ENCODE measurements around the gene OR2T8.

Gene OR2T8

DNA sequence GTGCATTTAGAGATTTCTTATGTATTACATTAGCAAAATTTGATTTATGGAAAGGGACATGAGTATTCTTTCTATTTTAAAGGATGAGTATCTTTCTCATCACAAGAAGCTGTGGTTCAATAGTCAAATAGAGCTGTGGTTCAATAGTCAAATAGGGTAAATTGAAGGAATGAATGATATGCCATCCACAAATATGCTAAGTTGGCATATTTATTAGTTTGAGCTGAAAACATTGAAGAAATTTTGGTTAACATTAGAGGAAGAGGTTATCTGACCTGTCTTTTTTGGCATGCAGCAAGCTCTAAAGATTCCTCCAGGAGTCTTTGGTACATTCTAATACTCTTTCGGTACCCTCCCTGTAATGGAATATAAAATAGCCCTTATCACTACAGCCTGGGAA is 33.4 kb downstream of the OR2T8 start:
- no peak for DNase-seq (ENCODE audit: low read depth in 4 of 4, low spot score in 1 of 4)

DNA sequence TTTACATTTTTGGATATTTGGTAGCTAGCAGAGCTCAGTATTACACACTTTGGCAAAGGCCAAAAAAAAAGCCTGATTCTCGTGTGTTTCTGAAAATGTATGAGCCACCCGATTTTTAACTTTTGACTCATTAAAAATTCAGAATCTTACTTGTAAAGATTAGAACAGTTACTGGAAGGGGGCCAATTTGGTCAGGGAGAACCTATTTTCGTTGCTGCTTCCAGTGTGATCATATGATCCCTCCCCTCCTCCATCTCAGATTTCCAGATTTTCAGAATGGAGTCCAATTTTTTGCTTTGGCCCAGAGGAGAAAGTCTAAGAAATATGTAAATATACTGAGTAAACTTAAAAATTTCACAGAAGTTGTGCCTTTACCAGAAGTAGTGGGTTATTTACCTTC is 41.7 kb downstream of the OR2T8 start:
- no peak for DNase-seq (ENCODE audit: low read depth in 4 of 4, low spot score in 1 of 4)

DNA sequence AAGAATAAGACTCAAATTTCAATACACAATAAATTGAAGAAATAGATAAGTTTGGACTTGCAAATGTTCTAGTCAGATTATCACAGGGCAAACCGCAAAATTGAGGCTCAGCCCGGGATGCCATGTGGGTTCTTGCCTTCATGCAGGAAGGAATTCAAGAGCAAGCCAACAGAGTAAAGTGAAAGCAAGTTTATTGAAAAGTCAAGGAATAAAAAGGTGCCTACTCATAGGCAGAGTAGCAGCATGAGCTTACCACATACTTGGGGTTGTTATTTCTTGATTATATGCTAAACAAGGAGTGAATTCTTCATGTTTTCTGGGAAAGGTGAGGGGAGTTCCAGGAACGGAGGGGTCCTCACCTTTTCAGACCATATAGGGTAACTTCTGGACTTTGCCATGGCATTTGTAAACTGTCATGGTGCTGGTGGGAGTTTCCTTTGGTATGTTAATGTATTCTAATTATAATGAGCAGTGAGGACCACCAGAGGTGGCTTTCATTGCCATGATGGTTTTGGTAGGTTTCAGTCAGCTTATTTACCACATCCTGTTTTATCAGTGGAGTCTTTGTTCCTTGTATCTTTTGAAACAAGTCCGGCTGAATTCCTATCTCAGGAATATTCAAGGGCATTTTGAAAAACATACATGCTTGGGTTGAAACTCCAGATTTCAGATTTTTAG is 43.0 kb downstream of the OR2T8 start:
- DNase-seq (ENCODE audit: low read depth in 4 of 4, low spot score in 1 of 4) = no peak

DNA sequence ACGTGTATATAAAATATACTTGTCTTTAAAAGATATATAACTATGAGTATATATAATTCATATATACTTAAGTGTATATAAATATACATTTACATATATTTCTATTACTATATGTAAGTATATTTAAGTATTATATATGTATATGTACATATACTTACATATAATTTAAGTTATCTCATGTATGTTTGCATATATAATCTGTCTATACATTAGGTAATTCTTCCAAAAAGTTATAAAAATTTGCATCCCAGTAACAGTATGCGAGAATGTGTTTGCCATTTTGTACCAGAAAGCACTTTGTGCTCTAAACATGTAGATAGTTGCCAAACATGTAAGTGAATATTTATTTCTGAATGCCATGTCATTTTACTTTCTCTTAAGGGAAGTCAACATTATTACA is 44.9 kb downstream of the OR2T8 start, which contains the start of gene OR2AK2:
OR2AK2 (plus strand) TSS at position 301 of the 400 bp plus-strand sequence. CDS start 144 bp downstream, outside the sequence.
- DNase-seq (ENCODE audit: low read depth in 4 of 4, low spot score in 1 of 4) = no peak

DNA sequence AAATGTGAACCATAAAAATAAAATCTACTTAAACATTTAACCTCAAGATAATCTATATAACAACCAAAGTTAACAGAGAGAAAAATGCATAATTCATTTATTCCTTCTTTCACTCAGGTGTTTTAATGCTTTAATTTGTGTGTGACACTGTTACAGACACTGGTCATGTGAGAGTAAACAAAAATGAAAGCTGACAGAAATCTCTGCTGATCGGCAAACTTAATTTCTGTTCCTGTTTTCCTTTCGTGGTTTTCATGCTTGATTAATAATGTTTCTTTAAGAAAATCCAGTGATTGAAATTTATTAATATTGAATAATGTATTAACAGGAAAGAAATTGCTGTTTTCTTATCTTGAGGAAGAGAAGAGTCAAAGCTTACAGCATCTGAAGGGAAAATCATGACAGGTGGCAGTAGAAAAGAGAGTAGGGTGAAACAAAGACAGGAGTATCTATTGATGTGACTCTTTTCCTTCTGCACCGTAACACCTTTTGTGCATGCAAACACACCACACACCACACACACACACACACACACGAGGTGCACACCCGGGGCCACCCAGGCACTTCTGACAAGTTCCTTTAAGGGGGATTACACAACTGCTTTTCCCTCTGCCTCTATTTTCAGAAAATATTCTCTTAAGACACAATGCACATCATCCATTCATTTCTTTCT is 46.6 kb downstream of the OR2T8 start:
- DNase-seq (ENCODE audit: low read depth in 4 of 4, low spot score in 1 of 4) = no peak

Data from stimulated activated CD4-positive, alpha-beta T cell treated with anti-CD3 and anti-CD28 coated beads, Interleukin-1b, Interleukin-23, amount 100 ng/mL, for 24 hours (primary cell).